ENCODE results near the gene PGRMC2.

GRCh38 chr4:128289523-128290158, 2.0 kb upstream of the PGRMC2 start:
- TF ChIP-seq CTCF (conservative IDR thresholded peaks at IDR 0.05 in 1 of 2, IDR thresholded peaks at IDR 0.05 in 1 of 2; ENCODE audit: extremely low read depth in 1 of 2, insufficient read depth in 1 of 2, low read depth in 1 of 2, low read length in 2 of 2) (no peak), EZH2 (IDR thresholded peaks at IDR 0.05; ENCODE audit: borderline replicate concordance, low read length) (no peak)
